Adrenal gland (tissue), 5 donors: ENCODE data around the gene CISD3.

Experiments used
- CTCF ChIP-seq, 6 experiments: fragments of 450-650 bp in 4 of 6; fragments of 200-600 bp in 2 of 6; sonication (generic) in 1 of 6; IDR thresholded peaks; 1 replicate in 5 of 6; 2 replicates in 1 of 6; pipeline versions ENCODE4 v1.5.1 to v1.8.0; 2016 to 2021; ENCODE audit warnings: antibody characterized with exemption in 6 of 6, mild to moderate bottlenecking in 2 of 6, moderate library complexity in 1 of 6
- POLR2A ChIP-seq, 2 donors: fragments of 450-650 bp; IDR thresholded peaks; one replicate each; pipeline ENCODE4 v1.6.1; 2017; ENCODE audit warnings: antibody characterized with exemption in 2 of 2, mild to moderate bottlenecking in 2 of 2, moderate library complexity in 1 of 2
- donor health status: DM: no; HTN: no; CAD: no.

- TF ChIP-seq CTCF (IDR thresholded peaks at IDR 0.05), result no peak
- TF ChIP-seq POLR2A (IDR thresholded peaks at IDR 0.05), result peak in 1 of 2 donors; percentile 53
These were observed 2.5 kb downstream of the CISD3 start for GRCh38 chr17:38732376-38733281.
